ENCODE data around the gene MYH7B. TPM values are rescaled to one million over a fixed set of nuclear protein-coding genes. Genes with fewer than 3 reads are reported as not detected.

The MYH7B gene
- total RNA-seq, 1 experiment from 2014 or later: 0.34 TPM

- POLR2A ChIA-PET (ENCODE audit: low non-redundant PET): no interaction called here
- CTCF ChIA-PET: no interaction called here
- H3K4me1 ChIP-seq (ENCODE audit: insufficient read depth, low read length, poor library complexity, severe bottlenecking): no peaks in the 10 kb centered on the region
- intact Hi-C loops (cut with micrococcal nuclease; ENCODE audit: unreplicated experiment): no loop called here
- BruUV-seq (replicated peaks): no TSS peak
- peaks cover 42% of the 10 kb centered on the region for H3K36me3 ChIP-seq (ENCODE audit: insufficient read depth, low read length, poor library complexity, severe bottlenecking)
- no peaks in the 10 kb centered on the region for H3K9me3 ChIP-seq (ENCODE audit: low read depth, low read length, poor library complexity, severe bottlenecking)
- TF ChIP-seq EZH2 (IDR thresholded peaks at IDR 0.05; ENCODE audit: borderline replicate concordance, low read depth, low read length, poor library complexity, severe bottlenecking) (no peak), CTCF (conservative IDR thresholded peaks at IDR 0.05; ENCODE audit: low read depth, low read length) (no peak)
- no peak overlapping the region for H3K27ac ChIP-seq (ENCODE audit: low read depth, low read length, poor library complexity, severe bottlenecking)
- no peak for DNase-seq (ENCODE audit: low spot score)
- H3K4me3 ChIP-seq (ENCODE audit: low read depth, low read length, poor library complexity, severe bottlenecking): no peak overlapping the region
- H3K27me3 ChIP-seq (replicated peaks; ENCODE audit: insufficient read depth, low read depth, low read length, poor library complexity): no peaks in the 10 kb centered on the region
Measured at GRCh38 chr20:34920055-34920454, 35.6 kb upstream of the MYH7B start.

- ChIA-PET POLR2A (ENCODE audit: low non-redundant PET) (interaction anchor here (0.6 kb wide), 1 partner anchor 248 kb away, joined by 8 read pairs; no protein-coding TSS in a partner anchor), CTCF (no interaction called here)
- Histone ChIP-seq H3K27ac (ENCODE audit: low read depth, low read length, poor library complexity, severe bottlenecking) (no peak overlapping the region), H3K4me1 (ENCODE audit: insufficient read depth, low read length, poor library complexity, severe bottlenecking) (peaks cover 3% of the 10 kb centered on the region), H3K36me3 (ENCODE audit: insufficient read depth, low read length, poor library complexity, severe bottlenecking) (peaks cover 55% of the 10 kb centered on the region), H3K27me3 (replicated peaks; ENCODE audit: insufficient read depth, low read depth, low read length, poor library complexity) (no peaks in the 10 kb centered on the region), H3K9me3 (ENCODE audit: low read depth, low read length, poor library complexity, severe bottlenecking) (no peaks in the 10 kb centered on the region), H3K4me3 (ENCODE audit: low read depth, low read length, poor library complexity, severe bottlenecking) (no peak overlapping the region)
- no peak for DNase-seq (ENCODE audit: low spot score)
- TF ChIP-seq EZH2 (IDR thresholded peaks at IDR 0.05; ENCODE audit: borderline replicate concordance, low read depth, low read length, poor library complexity, severe bottlenecking): no peak
- TF ChIP-seq CTCF (conservative IDR thresholded peaks at IDR 0.05; ENCODE audit: low read depth, low read length): no peak
- intact Hi-C loops (cut with micrococcal nuclease; ENCODE audit: unreplicated experiment): no loop called here
- BruUV-seq (replicated peaks): no TSS peak
Measured at GRCh38 chr20:34921436-34921835, 34.2 kb upstream of the MYH7B start.

- no peak for DNase-seq (ENCODE audit: low spot score)
- Histone ChIP-seq H3K4me1 (ENCODE audit: insufficient read depth, low read length, poor library complexity, severe bottlenecking) (peaks cover 4% of the 10 kb centered on the region), H3K27ac (ENCODE audit: low read depth, low read length, poor library complexity, severe bottlenecking) (no peak overlapping the region), H3K36me3 (ENCODE audit: insufficient read depth, low read length, poor library complexity, severe bottlenecking) (peaks cover 67% of the 10 kb centered on the region), H3K27me3 (replicated peaks; ENCODE audit: insufficient read depth, low read depth, low read length, poor library complexity) (no peaks in the 10 kb centered on the region), H3K4me3 (ENCODE audit: low read depth, low read length, poor library complexity, severe bottlenecking) (no peak overlapping the region), H3K9me3 (ENCODE audit: low read depth, low read length, poor library complexity, severe bottlenecking) (no peaks in the 10 kb centered on the region)
- CTCF ChIA-PET: no interaction called here
- BruUV-seq (replicated peaks): no TSS peak
- no peak for TF ChIP-seq CTCF (conservative IDR thresholded peaks at IDR 0.05; ENCODE audit: low read depth, low read length)
- no peak for TF ChIP-seq EZH2 (IDR thresholded peaks at IDR 0.05; ENCODE audit: borderline replicate concordance, low read depth, low read length, poor library complexity, severe bottlenecking)
- intact Hi-C loops (cut with micrococcal nuclease; ENCODE audit: unreplicated experiment): no loop called here
- POLR2A ChIA-PET (ENCODE audit: low non-redundant PET): no interaction called here
Measured at GRCh38 chr20:34922654-34923381, 32.9 kb upstream of the MYH7B start.
